Measurements from ENCODE around the gene PALM2AKAP2. TPM values are rescaled to one million over a fixed set of nuclear protein-coding genes. Genes with fewer than 3 reads are reported as not detected.
"Not testable (repeated sequence)": the region's sequence is repeated elsewhere in the genome, so short reads cannot be mapped to it uniquely, and the experiment has no call there.

Gene PALM2AKAP2
- total and polyA plus RNA-seq, 7 experiments from 2014 or later = not detected

DNA sequence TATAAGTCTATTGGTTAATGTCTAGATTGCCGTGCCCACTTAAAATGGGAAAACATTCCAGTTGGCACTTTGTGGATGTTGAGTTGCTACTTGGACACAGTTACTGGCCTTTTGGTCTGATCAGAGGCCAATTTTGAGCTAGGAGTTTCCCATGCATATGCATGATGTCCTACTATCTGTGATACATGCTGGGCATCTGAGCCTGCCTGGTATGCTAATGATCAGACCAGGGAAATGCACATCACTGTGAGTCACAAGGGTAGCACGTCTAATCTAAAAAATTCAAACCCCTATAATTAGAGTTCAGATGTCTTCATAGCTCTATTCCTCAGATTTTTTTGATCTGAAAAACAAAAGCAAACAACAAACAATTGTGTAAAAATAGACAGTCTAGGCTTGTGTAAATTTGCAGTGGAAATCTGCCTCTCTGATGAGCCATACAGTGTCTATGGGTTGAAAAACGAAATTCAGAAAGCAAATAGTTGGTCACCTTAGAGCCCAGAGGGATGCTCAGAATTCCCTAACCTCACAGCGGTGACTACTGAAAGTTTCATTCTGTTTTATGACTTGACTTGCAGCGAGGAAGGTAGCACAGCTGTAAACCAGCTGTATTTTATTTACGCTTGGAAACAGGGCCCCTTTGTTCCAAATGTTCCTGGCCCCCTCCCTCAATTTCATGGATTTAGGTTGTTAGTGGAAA lies 37.3 kb downstream of the PALM2AKAP2 start:
- Mint-ChIP-seq H3K9me3 (peaks cover 0 to 3% (median 0%) of the 10 kb centered on the region in 11 donors), H3K27ac (no peak overlapping the region), H3K4me1 (peaks cover 0 to 3% (median 0%) of the 10 kb centered on the region in 7 donors), H3K4me3 (no peak overlapping the region), H3K27me3 (peaks cover 0 to 10% (median 6%) of the 10 kb centered on the region in 5 donors), H3K36me3 (no peaks in the 10 kb centered on the region)
- Histone ChIP-seq H3K4me1 (ENCODE audit: control insufficient read depth in 2 of 2, insufficient read depth in 2 of 2, low read length in 2 of 2) (no peaks in the 10 kb centered on the region), H3K27ac (ENCODE audit: low read depth, low read length) (no peak overlapping the region), H3K4me3 (ENCODE audit: low read length) (no peak overlapping the region), H3K36me3 (ENCODE audit: control insufficient read depth in 2 of 3, insufficient read depth in 3 of 3, low read length in 3 of 3) (no peaks in the 10 kb centered on the region), H3K9me3 (ENCODE audit: control insufficient read depth in 2 of 3, low read length in 3 of 3) (no peaks in the 10 kb centered on the region), H3K27me3 (ENCODE audit: control insufficient read depth in 2 of 2, insufficient read depth in 2 of 2, low read length in 2 of 2) (no peaks in the 10 kb centered on the region)
- ChIA-PET POLR2A (no interaction called here), CTCF (no interaction called here)
- DNase-seq (no peak), ATAC-seq (no peak)
- intact Hi-C loops (cut with micrococcal nuclease) = loop anchor here in 1 of 2 donors (5.0 kb wide), 2 partner anchors 70 to 240 kb away; no protein-coding TSS in a partner anchor

DNA sequence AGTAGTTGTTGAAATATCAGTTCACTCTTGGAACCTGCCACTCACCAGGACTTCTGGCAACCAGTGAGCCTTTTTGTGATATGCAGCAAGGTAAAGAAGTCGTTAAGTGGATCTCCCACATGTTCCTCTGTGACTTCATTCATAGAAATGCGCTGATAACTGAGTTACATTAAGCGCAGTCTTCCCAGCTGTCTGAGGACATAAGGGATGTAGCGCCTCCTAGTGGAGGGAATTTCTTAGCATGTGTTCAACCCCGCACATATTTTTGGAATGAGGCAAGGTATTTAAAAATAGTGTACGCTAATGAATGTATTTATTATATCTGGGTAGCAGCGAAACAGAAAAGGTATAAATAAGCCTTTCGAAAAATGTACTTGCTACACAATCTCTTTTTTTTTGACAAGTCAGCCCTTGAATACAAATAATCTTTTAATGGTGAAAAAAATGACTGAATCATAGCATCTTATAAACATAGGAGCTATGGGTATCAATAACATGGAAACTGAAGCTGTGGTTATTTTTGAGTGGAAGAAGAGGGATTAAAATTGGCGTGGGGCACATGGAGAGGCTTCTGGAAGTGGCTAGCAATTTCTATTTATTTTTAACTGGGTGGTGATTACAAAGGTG lies 38.0 kb downstream of the PALM2AKAP2 start:
- Histone ChIP-seq H3K4me3 (ENCODE audit: low read length) (no peak overlapping the region), H3K36me3 (ENCODE audit: control insufficient read depth in 2 of 3, insufficient read depth in 3 of 3, low read length in 3 of 3) (no peaks in the 10 kb centered on the region), H3K27ac (ENCODE audit: low read depth, low read length) (no peak overlapping the region), H3K9me3 (ENCODE audit: control insufficient read depth in 2 of 3, low read length in 3 of 3) (no peaks in the 10 kb centered on the region), H3K4me1 (ENCODE audit: control insufficient read depth in 2 of 2, insufficient read depth in 2 of 2, low read length in 2 of 2) (no peaks in the 10 kb centered on the region), H3K27me3 (ENCODE audit: control insufficient read depth in 2 of 2, insufficient read depth in 2 of 2, low read length in 2 of 2) (no peaks in the 10 kb centered on the region)
- no peak overlapping the region for H3K4me3 Mint-ChIP-seq
- peaks cover 0 to 3% (median 0%) of the 10 kb centered on the region in 11 donors for H3K9me3 Mint-ChIP-seq
- H3K4me1 Mint-ChIP-seq = peaks cover 0 to under 1% (median 0%) of the 10 kb centered on the region in 7 donors
- peaks cover 5 to 16% (median 7%) of the 10 kb centered on the region in 5 donors for H3K27me3 Mint-ChIP-seq
- H3K27ac Mint-ChIP-seq = no peak overlapping the region
- ATAC-seq (no peak), DNase-seq (peak in 4 of 9 donors; percentile 1 to 31 (median 10))
- intact Hi-C loops (cut with micrococcal nuclease) = loop anchor here in 1 of 2 donors (1.0 to 5.0 kb wide), 4 partner anchors 69 to 335 kb away; no protein-coding TSS in a partner anchor
- ChIA-PET POLR2A (no interaction called here), CTCF (no interaction called here)
- no peaks in the 10 kb centered on the region for H3K36me3 Mint-ChIP-seq

DNA sequence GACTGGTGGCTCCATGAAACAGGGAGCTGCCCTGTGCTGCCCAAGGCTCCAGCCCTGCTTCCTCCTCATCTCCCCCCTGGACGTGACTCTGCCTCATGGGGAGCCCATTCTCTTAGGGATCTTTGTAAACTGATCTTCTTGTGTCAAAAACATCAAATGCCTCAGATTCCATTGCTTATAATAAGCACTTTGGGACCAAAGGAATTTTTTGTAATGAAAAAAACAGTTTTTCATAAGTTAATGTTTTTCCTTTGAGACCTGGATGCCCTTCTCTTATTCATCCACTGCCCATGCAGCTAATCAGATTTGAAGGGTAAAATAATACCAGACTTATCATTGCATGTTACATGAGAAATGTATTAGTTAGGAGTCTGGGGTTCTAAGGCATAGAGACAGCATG lies 41.7 kb downstream of the PALM2AKAP2 start:
- H3K36me3 ChIP-seq (ENCODE audit: control insufficient read depth in 2 of 3, insufficient read depth in 3 of 3, low read length in 3 of 3) = no peaks in the 10 kb centered on the region
- DNase-seq (no peak), ATAC-seq (no peak)
- H3K36me3 Mint-ChIP-seq = no peaks in the 10 kb centered on the region
- H3K4me3 ChIP-seq (ENCODE audit: low read length) = no peak overlapping the region
- peaks cover 8 to 28% (median 17%) of the 10 kb centered on the region in 5 donors for H3K27me3 Mint-ChIP-seq
- intact Hi-C loops (cut with micrococcal nuclease) = no loop called here
- no peaks in the 10 kb centered on the region for H3K27me3 ChIP-seq (ENCODE audit: control insufficient read depth in 2 of 2, insufficient read depth in 2 of 2, low read length in 2 of 2)
- H3K9me3 ChIP-seq (ENCODE audit: control insufficient read depth in 2 of 3, low read length in 3 of 3) = no peaks in the 10 kb centered on the region
- peaks cover 0 to 3% (median 0%) of the 10 kb centered on the region in 11 donors for H3K9me3 Mint-ChIP-seq
- no peaks in the 10 kb centered on the region for H3K4me1 ChIP-seq (ENCODE audit: control insufficient read depth in 2 of 2, insufficient read depth in 2 of 2, low read length in 2 of 2)
- POLR2A ChIA-PET = no interaction called here
- no peak overlapping the region for H3K27ac Mint-ChIP-seq
- no peak overlapping the region for H3K27ac ChIP-seq (ENCODE audit: low read depth, low read length)
- no peaks in the 10 kb centered on the region for H3K4me1 Mint-ChIP-seq
- CTCF ChIA-PET = no interaction called here
- H3K4me3 Mint-ChIP-seq = no peak overlapping the region

DNA sequence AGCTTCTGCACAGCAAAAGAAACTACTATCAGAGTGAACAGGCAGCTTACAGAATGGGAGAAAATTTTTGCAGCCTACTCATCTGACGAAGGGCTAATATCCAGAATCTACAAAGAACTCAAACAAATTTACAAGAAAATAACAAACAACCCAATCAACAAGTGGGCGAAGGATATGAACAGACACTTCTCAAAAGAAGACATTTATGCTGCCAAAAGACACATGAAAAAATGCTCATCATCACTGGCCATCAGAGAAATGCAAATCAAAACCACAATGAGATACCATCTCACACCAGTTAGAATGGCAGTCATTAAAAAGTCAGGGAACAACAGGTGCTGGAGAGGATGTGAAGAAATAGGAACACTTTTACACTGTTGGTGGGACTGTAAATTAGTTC lies 45.4 kb downstream of the PALM2AKAP2 start:
- H3K36me3 Mint-ChIP-seq; POLR2A ChIA-PET; H3K27me3 ChIP-seq (ENCODE audit: control insufficient read depth in 2 of 2, insufficient read depth in 2 of 2, low read length in 2 of 2); H3K27ac ChIP-seq (ENCODE audit: low read depth, low read length); H3K9me3 ChIP-seq (ENCODE audit: control insufficient read depth in 2 of 3, low read length in 3 of 3); H3K9me3 Mint-ChIP-seq; H3K4me3 ChIP-seq (ENCODE audit: low read length); H3K36me3 ChIP-seq (ENCODE audit: control insufficient read depth in 2 of 3, insufficient read depth in 3 of 3, low read length in 3 of 3); DNase-seq; H3K4me1 ChIP-seq (ENCODE audit: control insufficient read depth in 2 of 2, insufficient read depth in 2 of 2, low read length in 2 of 2); CTCF ChIA-PET; H3K27ac Mint-ChIP-seq; H3K4me3 Mint-ChIP-seq; H3K4me1 Mint-ChIP-seq; intact Hi-C loops (cut with micrococcal nuclease); ATAC-seq: not testable (repeated sequence)
- peaks cover 3 to 28% (median 22%) of the 10 kb centered on the region in 5 donors for H3K27me3 Mint-ChIP-seq

DNA sequence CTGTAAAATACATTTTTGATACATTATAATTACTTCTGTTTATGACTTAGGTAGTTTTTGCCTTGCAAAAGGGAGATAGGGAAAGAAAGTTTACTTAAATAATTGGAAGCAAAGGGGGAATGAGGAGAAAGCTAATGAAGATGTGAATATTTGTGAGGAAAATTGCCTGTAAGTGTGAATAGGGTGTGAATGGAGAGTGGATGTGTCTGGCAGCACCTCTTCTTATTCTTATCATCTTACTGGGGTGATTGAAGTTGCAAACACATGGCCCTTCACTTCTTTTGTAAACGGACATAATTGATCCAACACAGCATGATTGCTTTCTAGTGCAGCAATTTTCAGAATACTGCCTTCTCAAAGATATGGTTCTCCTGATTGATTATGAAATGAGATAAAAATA lies 46.6 kb downstream of the PALM2AKAP2 start:
- CTCF ChIA-PET = no interaction called here

DNA sequence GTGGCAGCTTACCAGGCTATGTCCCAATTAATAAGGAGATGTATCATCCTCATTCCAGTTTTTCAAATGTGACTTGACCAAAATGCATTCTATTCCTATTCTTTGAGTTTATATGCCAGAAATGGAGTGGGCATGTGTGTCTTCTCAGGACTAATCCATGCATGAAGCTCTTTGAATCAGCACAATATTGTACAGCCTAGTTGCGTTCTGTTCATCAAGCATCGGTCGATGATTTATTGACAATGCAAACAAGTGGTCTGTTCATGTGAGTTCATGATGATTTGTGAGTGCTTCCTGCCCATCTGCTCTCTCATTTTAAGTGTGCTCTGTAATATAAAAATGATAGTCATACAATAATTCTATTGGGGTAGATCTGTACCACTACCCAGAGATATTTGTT lies 48.3 kb downstream of the PALM2AKAP2 start:
- intact Hi-C loops (cut with micrococcal nuclease) = no loop called here
- CTCF ChIA-PET = interaction anchor here (0.6 to 0.7 kb wide), 2 partner anchors 22 to 1474 kb away, joined by 3 to 4 read pairs; no protein-coding TSS in a partner anchor
- ATAC-seq (no peak), DNase-seq (no peak)
- Histone ChIP-seq H3K36me3 (ENCODE audit: control insufficient read depth in 2 of 3, insufficient read depth in 3 of 3, low read length in 3 of 3) (no peaks in the 10 kb centered on the region), H3K4me1 (ENCODE audit: control insufficient read depth in 2 of 2, insufficient read depth in 2 of 2, low read length in 2 of 2) (no peaks in the 10 kb centered on the region), H3K27me3 (ENCODE audit: control insufficient read depth in 2 of 2, insufficient read depth in 2 of 2, low read length in 2 of 2) (no peaks in the 10 kb centered on the region), H3K4me3 (ENCODE audit: low read length) (no peak overlapping the region), H3K27ac (ENCODE audit: low read depth, low read length) (no peak overlapping the region), H3K9me3 (ENCODE audit: control insufficient read depth in 2 of 3, low read length in 3 of 3) (no peaks in the 10 kb centered on the region)
- no peak overlapping the region for H3K4me3 Mint-ChIP-seq
- POLR2A ChIA-PET = no interaction called here
- peaks cover 1 to 25% (median 19%) of the 10 kb centered on the region in 5 donors for H3K27me3 Mint-ChIP-seq
- no peak overlapping the region for H3K27ac Mint-ChIP-seq
- H3K36me3 Mint-ChIP-seq = no peaks in the 10 kb centered on the region
- H3K4me1 Mint-ChIP-seq = no peaks in the 10 kb centered on the region
- peaks cover 0 to 2% (median 0%) of the 10 kb centered on the region in 11 donors for H3K9me3 Mint-ChIP-seq

More for the DNA sequence above, 46.6 kb downstream of the PALM2AKAP2 start:
- no peaks in the 10 kb centered on the region for H3K36me3 ChIP-seq (ENCODE audit: control insufficient read depth in 2 of 3, insufficient read depth in 3 of 3, low read length in 3 of 3)
- Mint-ChIP-seq H3K4me3 (no peak overlapping the region), H3K9me3 (peaks cover 0 to 5% (median 0%) of the 10 kb centered on the region in 11 donors), H3K27me3 (peaks cover 1 to 31% (median 22%) of the 10 kb centered on the region in 5 donors), H3K27ac (no peak overlapping the region), H3K4me1 (no peaks in the 10 kb centered on the region), H3K36me3 (no peaks in the 10 kb centered on the region)
- no peaks in the 10 kb centered on the region for H3K9me3 ChIP-seq (ENCODE audit: control insufficient read depth in 2 of 3, low read length in 3 of 3)
- intact Hi-C loops (cut with micrococcal nuclease) = no loop called here
- H3K4me1 ChIP-seq (ENCODE audit: control insufficient read depth in 2 of 2, insufficient read depth in 2 of 2, low read length in 2 of 2) = no peaks in the 10 kb centered on the region
- no peaks in the 10 kb centered on the region for H3K27me3 ChIP-seq (ENCODE audit: control insufficient read depth in 2 of 2, insufficient read depth in 2 of 2, low read length in 2 of 2)
- POLR2A ChIA-PET = no interaction called here
- ATAC-seq (no peak), DNase-seq (no peak)
- H3K27ac ChIP-seq (ENCODE audit: low read depth, low read length) = no peak overlapping the region
- H3K4me3 ChIP-seq (ENCODE audit: low read length) = no peak overlapping the region

Data from naive thymus-derived CD4-positive, alpha-beta T cell (primary cell).